ENCODE results near the gene RASL12.

Gene RASL12

DNA sequence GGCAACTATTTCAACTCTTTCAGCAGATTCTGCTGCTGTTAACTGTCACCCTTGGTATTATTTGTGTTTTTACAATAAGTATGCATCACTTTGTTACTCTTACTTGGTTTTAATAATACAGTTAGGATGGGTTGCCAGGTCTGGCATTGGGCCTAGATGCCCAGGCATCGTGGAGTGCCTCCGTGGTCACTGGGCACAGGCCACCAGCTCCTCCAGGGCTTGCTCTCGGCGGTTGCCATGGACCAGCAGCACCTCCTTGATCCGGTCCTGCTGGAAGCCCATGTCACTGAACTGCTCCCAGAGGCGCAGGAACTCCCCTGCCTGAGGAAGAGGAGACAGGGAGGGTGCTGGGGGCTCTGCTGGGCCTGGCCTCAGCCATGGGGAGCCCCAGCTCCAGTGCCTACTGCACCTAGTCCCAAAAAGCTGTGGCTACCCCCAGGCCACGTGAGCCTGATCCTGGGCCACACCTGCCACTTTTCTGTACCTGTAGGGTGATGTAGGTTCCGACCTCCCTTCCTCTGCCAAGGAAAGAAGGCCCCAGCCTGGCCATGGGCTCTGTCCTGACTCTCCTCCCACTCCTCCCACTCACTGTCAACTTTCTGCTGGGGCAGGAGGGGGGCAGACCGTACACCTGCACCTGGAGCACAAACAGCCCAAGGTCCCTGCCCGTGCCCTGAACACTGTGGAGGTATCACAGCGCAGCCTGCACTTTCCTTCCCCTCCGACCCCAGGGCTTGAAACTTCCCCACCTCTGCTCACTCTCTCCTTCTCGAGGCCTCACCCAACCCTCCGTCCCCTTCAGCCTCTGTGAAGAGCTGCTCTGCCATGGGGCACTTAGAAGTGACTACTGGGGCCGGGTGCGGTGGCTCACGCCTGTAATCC is 25.4 kb upstream of the RASL12 start:
- DNase-seq (ENCODE audit: low read depth in 2 of 2), result no peak

DNA sequence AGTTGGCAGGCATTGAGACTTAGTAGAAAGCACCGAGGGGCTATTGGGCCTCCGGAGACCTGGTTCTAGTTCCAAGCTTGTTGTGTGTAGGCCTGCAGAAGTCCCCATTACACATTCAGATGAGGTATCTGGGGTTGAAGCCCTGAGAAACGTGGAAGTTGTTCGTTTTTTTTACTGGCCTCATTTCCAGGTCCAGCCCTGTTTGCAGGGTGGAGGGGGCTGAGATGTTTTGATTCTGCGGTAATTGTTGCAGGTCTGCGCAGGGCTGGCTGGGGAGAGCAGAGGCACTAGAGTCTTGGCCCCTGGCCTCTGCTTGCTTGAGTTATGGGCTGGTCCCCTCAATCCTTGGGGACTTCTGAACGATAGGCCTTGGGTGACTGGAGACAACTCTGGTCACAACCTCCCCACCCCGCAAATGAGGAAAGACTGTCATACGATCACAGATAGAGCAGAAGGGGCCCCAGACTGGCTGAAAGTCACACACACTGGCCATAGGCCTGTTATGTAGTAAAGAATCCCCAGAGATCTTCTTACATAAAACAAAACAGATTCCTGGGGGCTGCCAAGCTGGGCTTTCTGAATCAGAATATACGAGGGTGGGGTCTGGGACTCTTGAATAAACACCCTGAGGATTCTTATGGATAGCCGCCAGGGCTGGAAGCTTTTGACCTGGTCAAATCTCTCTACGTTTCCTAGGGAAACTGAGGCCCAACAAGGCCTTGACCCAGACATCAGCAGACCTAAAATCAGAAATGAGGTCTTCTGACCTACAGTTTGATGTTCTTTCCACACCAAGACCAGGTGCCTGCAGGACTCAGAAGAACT is 24.4 kb upstream of the RASL12 start:
- DNase-seq (ENCODE audit: low read depth in 2 of 2), result no peak

DNA sequence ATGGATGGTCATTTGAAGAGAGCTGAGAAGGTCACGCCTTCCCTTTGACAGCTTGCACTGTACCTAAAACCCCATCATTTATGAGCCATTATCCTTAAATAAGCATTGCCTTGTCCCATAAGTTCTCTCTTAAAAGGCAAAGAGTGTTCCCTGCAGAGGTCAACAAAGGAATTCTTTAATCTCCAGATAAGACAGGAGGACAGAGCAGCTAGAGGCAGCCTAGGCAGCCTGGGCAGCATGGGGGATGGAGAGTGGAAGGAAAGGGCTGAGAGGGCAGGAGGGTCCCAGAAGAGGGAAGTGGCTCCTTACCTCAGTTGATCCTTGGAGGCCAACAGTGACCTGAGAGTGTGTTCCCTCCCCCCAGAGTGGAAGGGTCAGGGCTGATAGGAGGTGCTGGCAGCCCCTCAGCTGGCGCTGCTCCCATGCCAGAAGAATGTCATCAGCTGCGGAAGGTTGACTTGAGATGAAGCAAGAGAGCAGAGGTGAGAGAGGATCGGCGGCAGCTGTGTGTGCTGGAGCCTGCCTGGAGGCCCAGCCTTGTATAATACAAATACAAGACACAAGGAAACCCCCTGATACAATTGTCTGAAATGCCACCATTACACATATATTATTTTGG is 21.5 kb upstream of the RASL12 start:
- DNase-seq (ENCODE audit: low read depth in 2 of 2), result no peak

DNA sequence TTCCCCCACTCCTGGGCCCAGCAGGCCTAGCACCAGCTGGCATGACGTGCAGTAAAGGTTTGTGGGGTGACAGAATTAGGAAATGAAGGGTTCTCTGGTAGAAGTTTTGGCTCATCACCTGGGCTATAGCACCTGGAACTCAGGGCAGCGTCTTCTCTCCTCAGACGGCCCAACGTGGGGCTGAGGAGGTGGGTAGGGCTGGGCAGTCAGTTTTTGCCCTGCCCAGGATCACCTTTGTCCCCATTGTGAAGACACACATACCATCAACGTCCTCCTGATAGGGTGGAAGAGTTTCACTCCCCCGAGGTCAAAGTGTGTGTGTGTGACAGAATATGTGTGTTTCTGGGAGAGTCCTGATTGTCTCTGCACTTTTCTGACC is 20.8 kb upstream of the RASL12 start:
- DNase-seq (ENCODE audit: low read depth in 2 of 2), result no peak

DNA sequence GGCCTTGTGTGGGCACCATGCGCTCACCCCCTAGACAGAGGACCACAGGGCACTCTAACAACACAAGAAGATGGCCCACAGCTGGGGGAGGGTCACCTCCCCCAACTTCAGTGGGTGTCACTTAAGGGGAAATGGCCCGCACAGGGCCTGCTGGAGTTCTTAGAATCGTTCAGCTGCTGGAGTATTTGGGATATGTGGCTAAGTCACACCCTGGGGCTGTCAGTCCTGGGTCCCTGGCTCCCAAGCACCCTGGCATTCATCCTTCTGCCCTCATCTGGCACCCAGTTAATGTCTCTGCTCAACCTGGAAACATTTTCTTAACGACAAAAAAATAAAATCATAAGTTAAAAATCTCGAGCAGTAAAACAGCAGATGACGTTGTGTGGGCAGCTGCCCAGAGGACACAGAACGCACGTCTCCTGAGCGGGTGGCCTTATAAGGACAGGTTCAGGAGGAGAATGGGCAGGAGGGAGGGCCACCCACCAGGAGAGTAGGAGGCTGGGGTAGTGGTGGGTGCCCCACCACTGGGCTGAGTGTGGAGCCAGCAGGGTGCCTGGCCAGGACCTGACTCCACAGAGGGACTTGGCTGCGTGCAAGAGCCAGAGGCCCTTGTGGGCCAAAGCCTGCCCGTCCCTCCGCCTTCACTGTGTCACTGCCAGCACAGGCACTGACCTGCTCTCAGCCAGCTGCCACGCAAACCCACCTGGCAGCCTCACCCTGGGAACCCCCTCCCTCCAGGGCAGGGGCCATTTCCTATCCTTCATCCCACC is 20.3 kb upstream of the RASL12 start:
- no peak for DNase-seq (ENCODE audit: low read depth in 2 of 2)

DNA sequence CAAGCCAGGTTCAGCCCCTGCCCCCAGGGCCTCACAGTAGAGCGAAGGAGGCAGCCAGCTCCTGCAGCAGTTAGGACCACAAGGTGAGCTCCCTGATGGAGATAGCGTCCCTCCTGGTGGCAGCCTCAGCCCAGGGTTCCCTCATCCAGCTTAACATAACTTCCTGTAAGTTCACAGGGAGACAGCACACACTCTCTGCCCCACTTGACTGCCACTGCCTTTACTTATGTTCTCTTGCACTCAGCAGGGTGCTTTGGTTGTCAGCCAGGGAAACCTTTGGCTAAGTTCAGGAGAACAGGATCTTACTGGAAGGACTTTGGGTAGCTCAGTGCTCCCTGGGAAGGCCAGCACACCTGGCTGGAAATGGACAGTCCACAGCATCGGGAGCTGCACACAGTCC is 19.6 kb upstream of the RASL12 start:
- DNase-seq (ENCODE audit: low read depth in 2 of 2), result no peak

DNA sequence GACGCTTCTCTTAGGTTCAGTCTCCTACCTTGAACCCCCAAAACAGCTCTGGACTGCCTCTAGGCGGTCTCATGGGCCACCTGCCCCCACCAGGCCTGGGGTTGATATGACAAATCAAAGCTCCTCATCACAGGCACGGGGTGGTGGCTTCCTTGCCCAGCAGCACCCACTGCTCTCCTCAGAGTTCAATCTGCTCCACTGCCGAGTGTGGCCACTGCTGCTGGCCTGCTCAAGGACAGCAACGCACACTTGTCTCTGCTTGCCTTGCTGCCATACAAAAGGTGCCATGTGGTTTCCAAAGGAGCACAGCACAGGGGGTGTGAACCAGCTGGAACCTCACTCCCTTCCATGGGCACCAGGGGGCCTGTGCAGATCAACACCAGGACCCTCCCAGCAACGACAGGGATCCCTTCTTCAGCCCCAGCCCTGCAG is 18.9 kb upstream of the RASL12 start:
- no peak for DNase-seq (ENCODE audit: low read depth in 2 of 2)

DNA sequence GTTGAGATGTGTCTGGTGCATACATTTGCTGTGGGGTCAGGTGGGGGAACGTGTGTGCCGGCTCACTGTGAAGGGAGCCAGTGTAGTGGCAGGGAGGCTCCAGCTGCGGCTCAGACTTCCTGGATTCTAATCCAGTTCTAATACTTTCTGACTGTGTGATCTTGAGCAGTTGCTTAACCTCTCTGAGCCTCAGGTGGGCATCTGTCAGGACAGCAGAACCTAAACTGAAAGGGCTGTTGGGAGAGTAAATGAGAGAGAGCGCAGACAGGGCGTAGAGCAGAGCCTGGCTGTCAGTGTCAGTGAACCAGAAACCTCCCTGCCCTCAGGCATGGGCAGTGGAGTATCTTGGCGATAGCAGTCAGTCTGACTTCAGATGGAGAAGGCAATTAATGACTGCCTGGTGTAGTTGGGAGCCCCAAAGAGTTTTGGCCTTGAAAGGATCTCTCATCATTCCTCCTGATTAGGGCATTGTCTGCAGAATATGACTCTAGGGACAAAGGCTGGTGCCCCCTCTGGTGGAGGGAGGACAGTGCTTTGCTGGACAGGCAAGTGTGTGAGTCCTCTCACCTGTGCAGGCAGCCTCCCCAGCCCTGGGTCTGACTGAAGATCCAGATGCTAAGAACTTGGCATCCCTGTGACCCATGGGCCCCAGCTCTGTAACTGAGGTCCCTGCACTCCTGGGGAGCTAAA is 18.3 kb upstream of the RASL12 start:
- no peak for DNase-seq (ENCODE audit: low read depth in 2 of 2)

DNA sequence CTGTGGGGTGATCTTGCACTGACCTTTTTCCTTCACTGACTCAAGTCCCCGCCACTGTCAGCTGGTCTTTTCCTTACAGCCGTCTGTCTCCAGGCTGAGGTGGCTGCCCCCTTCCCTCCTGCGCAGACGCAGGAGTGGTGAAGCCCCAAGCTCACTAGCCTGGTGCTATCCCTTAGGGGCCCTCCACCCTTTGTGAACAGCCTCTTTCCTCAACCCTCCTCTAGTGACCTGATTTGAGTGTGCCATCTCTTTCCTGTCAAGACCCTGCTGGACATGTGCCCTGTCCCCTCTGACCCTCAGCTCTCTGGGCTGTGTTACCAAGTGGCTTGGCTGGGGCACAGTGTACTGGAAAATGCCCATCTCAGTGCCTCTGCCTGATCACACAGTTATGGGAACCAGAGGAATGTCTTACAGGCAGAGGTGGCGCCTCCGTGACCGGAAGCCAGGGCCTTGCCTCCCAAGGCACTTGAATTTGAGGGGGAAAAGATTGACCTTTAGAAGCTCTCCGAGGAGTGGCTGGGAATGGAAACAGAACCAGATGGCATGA is 17.5 kb upstream of the RASL12 start:
- no peak for DNase-seq (ENCODE audit: low read depth in 2 of 2)

DNA sequence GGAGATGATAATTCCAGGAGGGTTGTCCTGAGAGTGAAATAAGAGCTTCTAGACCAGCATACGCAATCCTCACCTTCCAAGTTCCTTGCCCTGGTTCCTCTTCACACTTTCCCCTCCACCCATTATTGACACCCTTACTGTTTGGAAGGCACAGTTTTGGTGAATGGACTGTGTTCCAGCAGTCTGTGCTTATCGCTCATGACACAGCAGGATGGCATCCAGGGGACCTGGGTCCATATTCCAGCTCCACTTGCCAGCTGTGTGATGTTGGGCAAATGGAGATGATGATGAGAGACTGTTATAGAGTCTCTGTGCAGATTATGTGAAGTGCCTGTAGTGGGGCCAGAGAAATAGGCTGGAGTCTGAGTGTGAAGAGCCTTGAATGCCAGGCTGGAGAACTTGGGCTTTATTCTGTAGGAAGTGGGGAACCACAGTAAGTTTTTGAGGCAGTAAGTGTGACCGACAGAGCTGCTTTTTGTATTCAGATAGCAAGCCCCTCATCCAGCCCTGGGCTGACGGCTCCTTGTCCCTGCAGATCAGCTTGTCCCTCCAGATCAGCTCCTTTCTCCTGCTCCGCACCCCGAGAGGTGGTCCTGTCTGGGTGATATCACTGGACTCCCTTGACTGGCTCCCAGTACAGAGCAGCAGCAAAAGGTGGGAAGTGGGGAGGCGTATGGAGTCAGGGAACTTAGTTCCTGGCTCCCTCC is 16.9 kb upstream of the RASL12 start:
- no peak for DNase-seq (ENCODE audit: low read depth in 2 of 2)

DNA sequence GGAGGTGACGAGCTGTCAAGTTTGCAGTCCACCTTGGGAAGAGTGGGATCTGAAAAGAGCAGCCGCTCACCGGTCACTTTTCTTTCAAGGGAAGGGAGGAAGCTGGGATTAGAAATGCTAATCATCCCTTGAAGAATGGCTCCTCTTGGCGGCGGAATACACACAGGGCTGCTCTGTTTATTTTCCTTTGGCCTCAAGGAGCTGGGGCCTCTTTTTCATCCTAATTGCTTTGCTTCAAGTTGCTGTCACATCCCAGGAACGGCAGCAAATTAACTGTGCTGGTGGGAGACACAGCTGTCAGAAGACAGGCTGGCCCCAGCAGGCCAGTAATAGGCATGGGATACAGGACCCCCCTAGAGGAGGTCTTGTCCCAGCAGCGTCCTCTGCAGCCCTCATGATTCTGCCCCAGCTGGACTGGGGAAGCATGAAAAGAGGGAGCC is 15.5 kb upstream of the RASL12 start:
- no peak for DNase-seq (ENCODE audit: low read depth in 2 of 2)

DNA sequence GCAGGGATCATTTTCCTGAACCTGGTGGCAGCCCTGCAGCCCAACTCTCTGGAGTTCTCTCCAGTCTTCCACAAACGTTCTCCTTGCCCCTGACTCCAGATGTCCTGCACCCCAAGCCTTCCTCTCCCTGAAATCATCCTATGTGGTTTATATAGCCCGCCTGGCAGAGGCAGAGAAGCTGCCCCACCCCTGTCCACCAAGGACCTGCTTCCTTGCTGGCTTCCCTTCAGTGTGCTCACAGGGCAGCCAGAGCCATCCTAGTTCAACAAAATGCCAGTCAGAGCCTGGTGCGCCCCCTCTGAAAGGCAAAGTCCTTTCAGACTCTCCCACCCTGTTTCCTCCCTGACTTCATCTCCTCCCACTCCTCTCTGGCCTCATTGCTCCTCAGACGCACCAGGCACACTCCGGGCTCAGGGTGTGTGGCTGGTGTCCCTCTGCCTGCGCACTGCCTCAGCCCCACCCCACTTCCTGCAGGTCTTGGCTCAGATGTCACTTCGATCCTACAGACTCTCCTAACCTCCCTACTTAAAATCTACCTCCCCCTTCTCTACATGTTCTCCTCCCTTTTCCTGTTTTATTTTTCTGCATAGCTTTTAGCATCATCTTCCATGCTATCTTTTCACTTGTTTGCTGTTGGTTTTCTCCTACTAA is 14.6 kb upstream of the RASL12 start:
- DNase-seq (ENCODE audit: low read depth in 2 of 2), result no peak

DNA sequence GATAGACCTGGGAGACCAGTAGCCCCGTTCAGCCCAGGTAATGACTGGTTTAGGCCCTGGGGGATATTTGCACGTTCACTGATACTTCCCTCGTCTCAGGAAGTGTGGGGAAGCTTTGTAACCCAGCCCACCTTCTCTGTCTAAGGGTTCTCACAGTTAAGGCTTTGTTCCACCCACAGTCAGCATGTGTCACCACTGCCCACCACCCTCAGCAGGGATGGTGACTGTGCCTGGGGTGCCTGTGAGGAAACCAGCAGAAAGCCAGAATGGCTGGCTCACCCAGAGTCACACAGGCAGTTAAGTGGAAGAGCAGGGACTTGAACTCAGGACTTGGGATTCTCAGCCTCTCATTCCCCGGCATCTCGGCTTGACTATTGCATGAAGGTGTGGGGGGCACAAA is 14.0 kb upstream of the RASL12 start:
- DNase-seq (ENCODE audit: low read depth in 2 of 2), result no peak

DNA sequence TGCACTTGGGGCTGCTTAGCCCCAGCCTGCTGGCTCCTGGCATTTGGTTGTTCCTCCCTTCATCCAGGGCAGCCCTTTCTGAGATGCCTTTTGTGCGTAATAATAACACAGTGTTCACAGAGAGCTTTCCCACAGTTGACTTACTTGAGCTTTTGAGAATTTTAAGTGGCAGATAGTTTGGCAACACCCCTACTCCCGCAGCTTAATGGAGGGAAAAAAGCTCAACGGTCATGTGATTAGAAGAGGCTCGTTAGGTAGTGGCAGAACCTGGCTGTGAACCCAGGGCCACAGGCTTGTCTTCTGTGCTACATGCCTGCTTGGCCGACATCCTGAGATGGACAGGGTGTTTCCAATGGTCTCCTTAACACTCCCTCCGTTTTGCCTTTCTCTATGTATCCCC is 13.5 kb upstream of the RASL12 start:
- DNase-seq (ENCODE audit: low read depth in 2 of 2), result no peak

DNA sequence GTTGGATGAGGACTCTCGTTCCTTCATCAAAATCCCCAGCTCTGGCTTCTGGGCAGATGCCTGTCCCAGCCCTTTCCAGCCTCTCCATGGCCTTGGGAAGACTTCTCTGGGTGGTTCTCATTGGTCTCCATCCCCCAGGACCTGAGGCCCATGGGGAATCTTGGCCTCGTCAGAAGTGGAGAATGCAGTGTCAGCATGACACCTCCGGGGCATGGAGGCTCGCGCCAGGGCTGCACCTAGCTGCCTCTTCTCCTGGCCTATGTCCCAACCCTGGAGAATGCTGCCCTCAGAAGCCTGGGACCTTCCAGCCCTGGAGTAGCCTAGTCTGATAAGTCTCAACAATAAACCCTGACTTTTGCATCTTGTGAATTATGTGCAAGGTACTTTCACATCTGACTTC is 11.8 kb upstream of the RASL12 start:
- DNase-seq (ENCODE audit: low read depth in 2 of 2), result no peak

DNA sequence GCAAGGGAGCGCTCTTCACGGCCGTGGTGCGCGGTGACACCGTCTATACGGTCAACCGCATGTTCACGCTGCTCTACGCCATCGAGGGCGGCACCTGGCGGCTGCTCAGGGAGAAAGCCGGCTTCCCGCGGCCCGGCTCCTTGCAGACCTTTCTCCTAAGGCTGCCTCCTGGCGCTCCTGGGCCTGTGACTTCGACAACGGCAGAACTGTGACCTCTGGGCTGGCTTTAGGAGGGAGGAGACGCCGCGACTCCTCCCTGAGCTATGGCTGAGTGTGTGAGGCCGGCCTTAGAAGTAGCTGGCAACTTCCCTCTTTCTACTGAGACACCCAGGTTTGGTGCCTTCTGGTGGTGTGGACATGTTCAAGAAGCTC is 10.2 kb upstream of the RASL12 start:
- DNase-seq (ENCODE audit: low read depth in 2 of 2), result peak; percentile 29 to 50

DNA sequence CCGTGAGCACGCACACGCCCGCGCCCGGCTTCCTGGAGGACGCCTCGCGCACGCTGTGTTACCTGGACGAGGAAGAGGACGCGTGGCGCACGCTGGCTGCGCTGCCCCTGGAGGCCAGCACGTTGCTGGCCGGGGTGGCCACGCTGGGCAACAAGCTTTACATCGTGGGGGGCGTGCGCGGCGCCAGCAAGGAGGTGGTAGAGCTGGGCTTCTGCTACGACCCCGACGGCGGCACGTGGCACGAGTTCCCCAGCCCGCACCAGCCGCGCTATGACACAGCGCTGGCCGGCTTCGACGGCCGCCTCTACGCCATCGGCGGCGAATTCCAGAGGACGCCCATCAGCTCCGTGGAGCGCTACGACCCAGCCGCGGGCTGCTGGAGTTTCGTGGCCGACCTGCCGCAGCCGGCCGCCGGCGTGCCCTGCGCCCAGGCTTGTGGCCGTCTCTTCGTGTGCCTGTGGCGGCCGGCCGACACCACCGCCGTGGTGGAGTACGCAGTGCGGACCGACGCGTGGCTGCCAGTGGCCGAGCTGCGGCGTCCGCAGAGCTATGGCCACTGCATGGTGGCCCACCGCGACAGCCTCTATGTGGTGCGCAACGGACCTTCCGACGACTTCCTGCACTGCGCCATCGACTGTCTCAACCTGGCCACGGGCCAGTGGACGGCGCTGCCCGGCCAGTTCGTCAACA is 9.6 kb upstream of the RASL12 start:
- DNase-seq (ENCODE audit: low read depth in 2 of 2), result no peak

DNA sequence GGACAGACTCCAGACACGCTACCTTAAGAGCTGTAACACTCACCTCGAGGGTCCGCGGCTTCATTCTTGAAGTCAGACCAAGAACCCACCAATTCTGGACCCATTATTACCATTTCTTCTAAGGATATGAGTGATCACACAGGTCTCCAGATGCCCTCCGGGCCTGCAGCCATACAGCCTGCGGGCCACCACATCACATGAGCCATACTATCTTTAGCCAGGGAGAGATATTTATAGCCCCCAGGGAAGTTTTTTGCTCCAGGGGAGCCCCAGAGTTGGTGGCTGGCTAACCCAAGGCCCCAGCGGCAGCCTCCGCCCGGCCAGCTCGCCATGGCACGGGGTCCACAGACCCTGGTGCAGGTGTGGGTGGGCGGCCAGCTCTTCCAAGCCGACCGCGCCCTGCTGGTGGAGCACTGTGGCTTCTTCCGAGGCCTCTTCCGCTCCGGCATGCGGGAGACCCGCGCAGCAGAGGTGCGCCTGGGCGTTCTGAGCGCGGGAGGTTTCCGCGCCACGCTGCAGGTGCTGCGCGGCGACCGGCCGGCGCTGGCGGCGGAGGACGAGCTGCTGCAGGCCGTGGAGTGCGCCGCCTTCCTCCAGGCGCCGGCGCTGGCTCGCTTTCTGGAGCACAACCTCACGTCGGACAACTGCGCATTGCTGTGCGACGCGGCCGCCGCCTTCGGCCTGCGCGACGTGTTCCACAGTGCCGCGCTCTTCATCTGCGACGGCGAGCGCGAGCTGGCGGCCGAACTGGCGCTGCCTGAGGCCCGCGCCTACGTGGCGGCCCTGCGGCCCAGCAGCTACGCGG is 8.9 kb upstream of the RASL12 start, which contains the start of gene KBTBD13:
Gene KBTBD13 (plus strand): TSS at position 261 of the 805 bp plus-strand sequence. CDS start 70 bp downstream, at position 331.
- no peak for DNase-seq (ENCODE audit: low read depth in 2 of 2)

Measured in activated CD4-positive, alpha-beta T cell treated with anti-CD3 and anti-CD28 coated beads for 24 hours (primary cell).